GM19468 (cell line): Measurements from ENCODE around the gene ZMIZ1.

Source experiments
- ATAC-seq: cut with Tn5 transposase; IDR thresholded peaks from one replicate; pipeline ENCODE4 v1.9.1; 2021; ENCODE audit warnings: mild to moderate bottlenecking, moderate library complexity, moderate number of reproducible peaks; ENCODE audit not compliant: unreplicated experiment; ENCODE audit errors: extremely low read depth

ZMIZ1 gene

DNA sequence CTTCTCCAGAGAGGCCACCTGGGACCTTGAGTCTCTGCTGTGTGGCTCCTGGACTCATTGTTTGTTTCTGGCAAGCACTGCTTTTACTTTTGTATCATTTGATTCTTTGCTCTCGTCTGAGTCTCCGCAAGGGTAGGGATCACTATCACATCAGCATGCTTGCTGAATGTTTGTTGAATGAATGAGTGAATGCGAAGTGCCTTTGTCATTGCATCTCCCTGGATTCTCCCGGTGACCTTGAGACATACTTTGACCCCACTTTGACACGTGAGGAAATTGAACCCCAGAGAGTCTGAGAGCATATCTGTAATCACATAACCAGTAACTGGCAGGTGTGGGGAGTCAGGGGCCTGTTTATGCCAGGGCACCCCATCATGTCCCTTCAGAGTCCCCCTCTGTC, 92.8 kb downstream of the ZMIZ1 start:
- no peak for ATAC-seq

DNA sequence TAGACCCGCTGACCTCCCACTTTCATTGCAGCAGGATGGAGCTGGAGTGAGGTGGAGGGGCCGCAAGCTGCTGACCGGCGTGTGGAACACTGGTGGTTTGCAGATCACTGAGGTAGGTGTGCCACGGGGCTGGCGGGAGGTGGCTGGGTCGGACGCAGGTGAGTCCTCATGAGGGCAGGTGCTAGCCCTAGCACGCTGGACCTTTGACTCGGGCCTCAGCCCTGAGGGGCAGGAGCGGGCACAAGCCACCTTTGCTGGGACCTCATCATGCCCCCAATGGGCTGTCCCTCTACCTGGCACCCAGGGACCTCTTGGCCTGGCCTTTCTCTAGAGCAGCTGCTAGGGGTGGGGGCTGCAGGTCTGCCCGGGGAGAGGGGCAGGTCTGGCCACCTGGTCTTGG, 93.3 kb downstream of the ZMIZ1 start:
- ATAC-seq, result no peak

DNA sequence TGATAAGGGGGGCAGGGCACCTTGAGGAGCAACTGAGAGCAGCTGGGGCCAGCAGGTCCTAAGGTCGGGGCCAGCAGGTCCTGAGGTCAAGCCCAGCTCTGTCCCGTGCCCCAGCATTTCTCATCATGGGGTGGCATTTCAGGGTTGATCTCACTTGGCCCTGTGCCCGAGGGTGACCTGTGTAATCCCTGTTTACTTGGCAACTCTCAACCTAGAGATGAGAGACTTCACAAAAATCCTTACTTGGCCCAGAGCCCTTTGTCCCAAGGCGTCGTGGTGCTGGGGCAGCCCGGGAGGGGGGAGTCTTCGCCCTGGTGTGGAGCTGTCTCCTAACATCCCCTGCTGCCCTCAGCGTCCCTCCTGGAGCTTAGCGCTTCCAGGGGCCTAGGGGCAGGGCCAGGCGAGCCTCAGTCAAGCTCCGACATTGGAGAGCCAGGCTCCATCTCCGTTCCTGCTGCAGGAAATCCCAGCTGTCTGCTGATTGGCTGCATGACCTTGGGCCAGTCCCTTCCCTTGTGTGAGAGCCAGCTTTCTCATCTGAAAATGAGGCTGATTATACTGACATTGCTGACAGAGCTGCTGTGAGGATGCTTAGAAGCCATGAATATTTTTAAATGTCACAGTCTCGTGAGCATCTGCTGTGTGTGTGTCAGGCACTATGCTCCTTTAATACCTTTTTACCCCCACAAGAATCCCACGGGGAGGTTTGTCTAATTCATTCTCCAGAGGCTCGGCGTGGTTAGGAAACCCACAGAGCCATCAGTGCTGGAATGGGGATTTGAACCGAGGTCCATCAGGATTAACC, 94.3 kb downstream of the ZMIZ1 start:
- ATAC-seq, result no peak

DNA sequence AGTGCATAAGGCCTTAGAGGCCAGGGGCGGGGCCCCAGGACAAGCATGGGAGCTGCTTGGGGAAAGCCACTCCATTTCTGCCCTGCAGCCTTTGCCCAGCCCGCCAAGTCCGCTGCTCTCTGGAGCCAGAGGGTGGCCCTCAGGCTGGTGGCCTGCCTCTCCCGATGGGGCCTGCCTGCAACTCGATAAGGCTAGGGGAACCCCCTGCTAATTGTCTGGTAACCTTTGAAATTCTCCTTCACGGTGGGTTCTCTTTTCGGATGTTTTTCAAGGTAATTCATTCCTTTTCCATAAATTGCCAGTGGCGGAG, 94.9 kb downstream of the ZMIZ1 start:
- no peak for ATAC-seq

DNA sequence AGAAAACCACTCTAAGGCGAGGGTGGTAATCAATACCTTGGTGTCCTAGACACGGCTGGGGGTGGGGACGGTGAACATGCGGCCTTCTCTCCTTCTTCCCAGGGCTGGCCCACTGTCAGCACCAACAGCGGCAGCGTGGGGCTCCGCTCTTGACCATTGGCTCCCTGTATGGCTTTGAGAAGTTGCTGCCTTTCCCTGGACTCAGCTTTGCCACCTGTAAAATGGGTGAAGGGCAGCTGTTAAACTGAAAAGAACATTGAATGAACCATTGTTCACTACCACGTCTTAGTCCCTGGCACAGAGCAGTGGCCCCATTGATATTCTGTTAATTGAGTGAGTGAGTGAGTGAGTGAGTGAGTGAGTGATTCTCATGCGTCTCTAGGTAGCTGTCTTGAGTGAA, 95.3 kb downstream of the ZMIZ1 start:
- ATAC-seq, result no peak

DNA sequence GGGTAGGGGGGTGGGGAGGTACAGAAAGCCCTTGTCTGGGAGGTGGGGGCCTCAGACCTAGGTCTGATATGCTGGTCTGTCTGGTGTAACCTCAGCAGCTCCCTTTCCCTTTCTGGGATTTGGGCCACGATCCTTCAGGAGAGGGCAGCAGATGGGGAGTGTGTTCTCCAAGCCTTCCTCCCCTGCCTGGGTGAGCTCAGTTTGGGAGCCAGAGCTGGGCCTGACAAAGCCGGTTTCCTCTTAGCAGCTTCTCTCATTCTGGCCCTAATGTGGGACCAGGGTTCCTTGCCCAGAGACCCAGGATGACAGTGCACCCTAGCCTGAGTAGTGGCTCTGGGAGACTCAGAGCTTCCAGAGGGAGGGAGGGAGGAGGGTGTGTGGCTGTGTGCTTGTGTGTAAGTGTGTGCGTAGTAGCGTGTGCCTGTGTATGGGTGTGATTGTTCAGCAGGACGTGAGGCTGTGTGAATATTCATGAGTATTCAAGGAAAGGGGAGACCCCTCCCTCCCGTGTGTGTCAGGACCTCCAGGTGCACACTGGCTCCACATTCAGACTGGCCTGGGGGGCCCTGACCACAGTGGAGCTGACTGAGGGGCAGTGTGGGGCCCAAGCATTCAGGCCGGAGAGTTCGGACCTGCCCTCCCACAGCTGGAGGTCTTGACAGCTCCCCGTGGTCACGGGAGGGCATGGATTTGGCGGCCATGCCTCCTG, 96.5 kb downstream of the ZMIZ1 start:
- no peak for ATAC-seq

DNA sequence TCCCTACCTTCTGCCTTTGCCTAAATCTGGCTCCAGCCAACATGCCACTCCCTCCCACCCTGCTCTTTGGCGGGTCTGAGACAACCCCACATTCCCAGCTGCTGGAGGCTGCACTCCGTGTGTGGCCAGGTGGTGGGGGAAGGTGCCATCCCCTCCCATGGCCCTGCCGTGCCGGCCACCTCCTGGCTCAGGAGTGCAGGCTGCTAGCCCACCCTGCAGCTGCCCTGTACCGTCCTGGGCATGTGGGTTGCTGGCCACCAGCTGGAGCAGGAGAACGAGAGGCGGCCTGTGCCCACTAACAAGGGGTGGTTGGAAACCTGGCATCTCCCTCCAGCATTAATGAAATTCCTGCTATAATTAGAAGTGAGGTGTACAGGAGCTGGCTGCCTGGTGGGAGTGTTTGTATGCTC, 97.6 kb downstream of the ZMIZ1 start:
- ATAC-seq, result no peak

DNA sequence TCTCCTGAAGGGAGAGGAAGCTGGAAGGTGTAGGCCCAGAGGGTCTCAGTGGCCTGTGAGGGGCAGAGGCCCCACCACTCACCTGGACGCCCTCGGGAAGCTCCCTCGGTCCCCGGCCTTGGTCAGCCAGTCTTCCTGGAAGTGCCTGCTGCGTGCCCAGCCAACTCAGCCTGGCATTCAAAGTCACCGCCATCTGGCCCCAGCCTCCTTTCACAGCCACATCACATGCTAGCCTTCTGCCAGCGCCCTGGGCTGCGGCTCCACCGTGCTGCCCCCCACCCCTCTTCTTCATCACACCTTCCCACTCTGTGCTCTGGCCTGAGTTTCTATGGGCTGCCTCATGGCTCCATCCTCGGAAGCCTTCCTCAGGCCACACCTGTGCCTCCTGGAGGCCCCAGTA, 98.0 kb downstream of the ZMIZ1 start:
- no peak for ATAC-seq

DNA sequence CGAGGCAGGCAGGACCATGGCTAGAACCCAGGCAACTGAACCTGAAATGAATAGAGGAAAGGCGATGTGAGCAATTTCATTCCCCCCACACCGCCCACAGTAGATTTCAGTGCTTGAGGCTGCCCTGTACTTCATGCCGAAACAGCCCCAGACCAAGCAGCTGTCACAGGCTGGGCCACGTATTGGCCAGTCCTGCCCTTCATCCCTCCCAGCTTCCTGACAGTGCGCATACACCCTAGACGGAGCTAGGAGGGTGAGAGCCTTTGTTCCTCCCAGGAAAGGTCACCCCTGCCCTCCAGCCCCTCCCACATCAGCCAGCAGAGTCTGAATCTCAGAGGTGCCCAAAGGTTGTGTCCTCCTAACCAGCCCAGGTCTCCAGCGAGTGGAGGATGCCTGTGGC, 98.8 kb downstream of the ZMIZ1 start:
- no peak for ATAC-seq

DNA sequence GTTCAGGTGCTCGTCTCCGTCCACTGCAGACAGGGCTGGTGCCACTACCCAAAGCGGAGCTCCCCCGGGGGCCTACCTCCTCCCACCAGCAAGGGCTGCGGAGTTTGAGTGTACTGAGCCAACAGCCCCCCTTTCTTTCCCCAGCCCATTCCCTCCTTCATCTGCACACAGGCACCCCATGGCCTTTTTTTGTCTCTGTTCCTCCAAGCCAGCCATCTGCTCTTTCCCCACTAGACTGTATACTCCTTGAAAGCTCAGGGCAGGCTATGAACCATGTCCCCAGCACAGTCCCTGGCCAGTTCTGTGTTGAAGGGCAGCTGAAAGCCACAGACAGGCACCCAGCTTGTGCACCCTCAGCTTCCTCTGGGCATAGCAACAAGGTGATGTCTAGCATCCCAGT, 99.4 kb downstream of the ZMIZ1 start:
- ATAC-seq, result no peak

DNA sequence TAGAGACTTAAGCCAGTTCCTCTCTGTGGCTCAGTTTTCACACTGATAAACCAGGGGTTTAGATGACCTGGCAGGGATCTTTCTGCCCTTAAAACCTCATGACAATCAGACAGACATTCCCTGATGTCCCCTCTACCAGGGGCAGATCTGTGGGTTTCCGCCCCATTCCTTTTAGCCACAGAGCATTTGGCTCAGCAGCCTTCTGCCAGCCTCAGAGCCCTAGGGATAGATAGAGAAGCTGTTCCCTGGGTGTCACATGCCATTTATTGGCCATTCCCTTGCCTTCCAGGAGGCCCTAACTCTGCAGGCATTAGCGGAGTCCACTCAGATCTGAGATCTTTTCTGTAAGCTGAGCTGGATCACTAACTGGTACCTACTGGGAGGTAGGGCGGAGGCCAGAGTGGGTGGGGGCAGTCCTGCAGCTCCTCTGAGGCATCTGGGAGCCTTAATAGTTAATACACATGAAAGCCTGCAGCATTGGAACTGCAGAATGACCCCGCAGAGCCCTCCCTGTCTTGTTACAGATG, 101.5 kb downstream of the ZMIZ1 start:
- ATAC-seq, result no peak

DNA sequence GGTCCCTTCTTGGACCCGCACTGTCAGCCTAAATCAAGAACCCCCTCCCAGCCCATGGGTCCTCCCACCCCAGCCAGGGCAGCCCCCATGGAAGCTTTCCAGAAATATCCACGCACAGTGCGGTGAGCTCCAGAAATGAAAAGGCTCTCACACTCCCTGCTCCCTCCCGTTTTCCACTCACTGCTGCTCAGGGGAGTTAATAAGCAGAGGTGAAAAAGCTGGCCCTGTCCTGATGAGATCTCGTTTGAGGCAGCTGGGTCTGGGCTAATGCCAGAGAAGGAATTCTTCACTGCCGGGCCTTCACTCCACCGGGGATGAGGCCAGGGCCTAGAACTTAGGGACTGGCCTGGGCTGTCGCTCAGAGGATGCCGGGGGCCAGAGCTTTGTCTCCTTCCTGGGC, 102.2 kb downstream of the ZMIZ1 start:
- no peak for ATAC-seq

DNA sequence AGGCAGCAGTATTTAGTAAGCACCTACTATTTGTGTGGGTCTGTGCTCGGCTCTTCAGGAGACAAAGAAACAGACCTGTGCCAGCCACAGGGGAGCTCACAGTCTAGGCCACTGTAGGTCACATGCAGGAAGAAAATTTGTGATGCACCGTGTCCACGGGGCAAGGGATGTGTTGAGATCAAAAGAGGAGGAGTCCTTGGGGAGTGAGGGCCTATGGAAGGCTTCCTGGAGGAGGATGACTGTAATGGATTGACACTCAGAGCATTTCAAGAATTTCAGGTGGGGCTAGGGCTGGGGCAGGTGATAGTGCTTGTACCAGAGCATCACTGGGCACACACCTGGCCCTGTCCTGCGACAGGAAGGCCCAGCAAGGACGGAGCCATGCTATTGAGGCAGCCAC, 102.7 kb downstream of the ZMIZ1 start:
- no peak for ATAC-seq

DNA sequence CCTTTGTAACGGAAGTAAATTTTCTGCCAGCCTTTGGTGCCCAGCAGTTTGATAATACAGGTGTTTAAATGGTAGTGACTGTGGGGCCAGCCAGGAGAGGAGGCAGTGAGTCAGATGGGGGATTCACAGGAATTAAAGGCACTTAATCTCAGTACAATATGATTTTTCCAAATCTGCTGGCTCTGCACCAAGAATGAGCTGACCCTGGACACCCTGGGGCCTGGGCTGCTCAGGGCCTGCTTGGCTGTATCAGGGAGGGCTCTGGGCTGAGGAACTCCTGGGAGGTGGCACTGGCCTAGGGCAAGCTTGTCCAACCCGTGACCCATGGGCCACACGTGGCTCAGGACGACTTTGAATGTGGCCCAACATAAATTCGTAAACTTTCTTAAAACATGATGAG, 104.1 kb downstream of the ZMIZ1 start:
- ATAC-seq, result no peak

DNA sequence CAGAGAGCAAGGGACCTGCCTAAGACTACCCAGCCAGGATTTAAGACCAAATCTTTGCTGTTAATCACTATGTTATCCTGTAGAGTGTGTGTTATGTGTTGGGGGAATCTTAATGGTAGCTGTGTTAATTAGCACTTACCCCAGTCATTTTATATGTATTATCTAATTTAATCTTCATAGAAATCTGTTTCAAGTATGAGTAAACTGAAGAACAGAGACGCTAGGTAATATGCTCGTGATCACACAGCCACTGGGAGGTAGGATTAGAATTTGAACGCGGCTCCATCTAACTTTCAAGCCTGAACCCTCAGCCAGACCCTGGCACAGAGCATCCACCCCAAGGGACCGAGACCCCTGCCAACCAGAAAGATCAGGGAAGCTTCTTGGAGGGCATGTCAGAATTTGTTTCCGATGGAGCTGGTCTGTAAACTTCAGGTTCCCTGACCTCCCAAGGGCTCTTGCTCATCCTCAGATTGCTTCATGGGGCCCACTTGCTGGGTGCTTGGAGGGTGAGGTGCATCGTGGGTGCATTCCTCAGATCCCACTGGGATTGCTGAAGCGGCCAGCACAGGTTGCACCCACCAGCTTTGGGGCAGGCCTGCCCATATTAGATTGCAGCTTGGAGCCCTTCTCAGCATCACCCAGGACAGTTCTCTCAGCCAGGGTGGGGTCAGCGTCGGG, 105.0 kb downstream of the ZMIZ1 start:
- no peak for ATAC-seq

DNA sequence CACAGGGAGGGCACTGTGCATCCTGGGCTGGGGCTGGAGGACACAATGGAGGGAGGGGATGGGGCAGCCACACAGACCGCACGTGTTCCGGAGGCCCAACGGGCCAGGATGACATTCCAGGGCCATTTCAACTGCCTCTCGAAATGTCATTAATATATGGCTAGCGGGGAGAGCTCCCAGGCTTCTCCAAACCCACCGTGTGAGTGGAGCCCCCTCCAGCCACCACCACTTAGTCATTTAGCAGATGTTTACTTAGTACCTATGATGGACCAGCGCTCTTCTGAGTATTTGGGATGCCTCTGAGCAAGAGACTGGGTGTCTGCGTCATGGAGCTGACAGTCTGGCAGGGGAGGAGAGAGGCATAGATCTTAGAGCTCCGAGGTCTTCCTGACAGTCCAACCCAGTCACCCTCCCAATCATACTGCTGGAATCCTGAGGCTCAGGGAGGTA, 107.3 kb downstream of the ZMIZ1 start:
- ATAC-seq, result no peak

DNA sequence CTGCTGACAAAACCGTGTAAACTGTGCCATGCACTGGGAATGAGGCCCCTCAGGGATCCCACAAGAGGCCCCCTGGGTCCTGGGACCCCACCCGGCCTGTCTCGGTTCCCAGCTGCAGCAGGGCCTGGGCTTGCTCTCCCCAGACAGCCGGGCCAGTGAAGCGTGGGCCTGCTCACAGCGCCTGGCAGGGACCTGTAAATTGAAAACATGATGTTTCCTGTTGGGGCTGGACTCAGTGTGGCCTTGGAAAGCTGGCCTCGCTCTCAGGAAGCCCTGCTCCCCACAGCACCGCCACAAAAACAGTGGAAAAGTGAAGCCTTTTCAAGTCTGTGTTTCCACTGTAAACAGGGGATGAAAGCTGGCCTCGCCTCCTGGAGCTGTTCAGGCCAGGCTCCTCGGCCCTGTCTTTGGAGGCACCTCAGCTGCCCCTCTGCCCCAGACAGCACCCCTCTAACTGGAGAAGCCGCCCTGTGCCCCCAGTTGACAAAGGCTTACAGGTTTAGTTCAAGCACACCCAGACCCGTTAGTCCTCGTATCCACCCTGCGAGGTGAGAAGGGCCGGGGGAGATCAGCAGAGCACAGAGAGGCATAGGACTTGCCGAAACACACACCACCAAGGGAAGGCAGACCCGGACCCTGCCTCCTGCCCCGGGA, 108.3 kb downstream of the ZMIZ1 start:
- no peak for ATAC-seq

DNA sequence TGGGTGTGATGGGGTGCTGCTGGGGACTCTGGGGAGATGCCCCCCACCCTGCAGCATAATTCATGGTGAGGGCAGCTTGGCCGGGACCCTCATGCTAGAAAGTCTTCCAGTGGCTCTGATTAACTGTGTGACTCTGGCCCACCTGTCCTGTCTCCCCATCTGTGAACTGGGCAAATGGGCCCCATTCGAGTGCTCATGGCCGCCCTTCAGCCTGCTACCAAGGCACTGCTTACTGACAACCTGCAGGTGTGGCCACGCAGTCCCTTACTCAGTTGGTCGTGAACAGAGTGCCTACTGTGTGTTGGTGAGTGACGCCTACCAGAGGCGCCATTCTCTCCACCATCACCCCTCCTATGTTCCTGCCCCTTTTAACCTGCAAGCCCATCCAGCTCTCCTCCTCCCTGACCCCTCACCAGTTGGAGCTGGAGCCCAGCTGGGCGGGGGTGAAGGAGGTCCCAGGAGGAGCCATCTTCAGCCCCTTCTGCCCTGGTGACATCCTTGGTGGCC, 109.4 kb downstream of the ZMIZ1 start:
- no peak for ATAC-seq

DNA sequence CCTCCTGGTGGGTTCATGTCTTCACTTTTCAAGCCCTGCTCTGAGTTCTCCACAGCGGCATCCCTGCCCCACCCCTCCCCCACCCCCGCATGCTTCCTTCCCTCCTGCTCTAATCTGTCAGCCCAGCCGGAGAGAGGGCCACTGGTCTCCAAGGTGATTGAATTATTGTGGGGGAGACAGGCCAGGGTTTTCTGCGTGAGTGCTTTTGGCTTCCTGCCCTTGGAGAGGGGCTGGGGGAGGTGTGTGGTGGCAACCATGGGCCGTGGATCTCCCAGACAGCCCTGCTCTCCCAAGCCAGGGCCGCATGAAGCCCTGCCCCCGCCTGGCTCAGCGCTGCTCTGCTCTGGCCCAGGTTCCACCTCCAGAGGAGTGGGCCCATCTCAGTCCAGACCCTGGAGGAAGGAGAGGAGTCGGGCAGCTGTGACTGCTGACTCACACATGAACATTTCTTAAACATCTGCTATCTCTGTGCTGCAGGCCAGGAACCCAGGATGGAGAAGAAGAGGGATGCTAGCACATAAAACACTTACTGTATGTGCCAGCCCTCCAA, 109.9 kb downstream of the ZMIZ1 start:
- no peak for ATAC-seq
